Activated CD4-positive, alpha-beta T cell treated with anti-CD3 and anti-CD28 coated beads, Interleukin-2, amount 10 ng/mL, durations not matched to agents 24 days and 14 days (primary cell): Measurements from ENCODE around the gene RIN2. TPM values are rescaled to one million over a fixed set of nuclear protein-coding genes. Genes with fewer than 3 reads are reported as not detected.

Experiments used
- DNase-seq: peaks from one replicate; pipeline ENCODE4 v3.0.0; 2022
- H3K27ac Mint-ChIP-seq: one replicate; pipeline ENCODE4 v1.8.0; 2022; ENCODE audit warnings: mild to moderate bottlenecking, mixed read lengths
- H3K27me3 Mint-ChIP-seq: one replicate; pipeline ENCODE4 v1.8.0; 2022; ENCODE audit warnings: mixed read lengths
- H3K36me3 Mint-ChIP-seq: one replicate; pipeline ENCODE4 v1.8.0; 2022; ENCODE audit warnings: low read depth, mild to moderate bottlenecking, mixed read lengths
- H3K4me1 Mint-ChIP-seq: one replicate; pipeline ENCODE4 v1.8.0; 2021; ENCODE audit warnings: mixed read lengths
- H3K4me3 Mint-ChIP-seq: one replicate; pipeline ENCODE4 v1.8.0; 2022; ENCODE audit warnings: mild to moderate bottlenecking, moderate library complexity, mixed read lengths
- H3K9me3 Mint-ChIP-seq: one replicate; pipeline ENCODE4 v1.8.0; 2021; ENCODE audit warnings: mixed read lengths
- intact Hi-C: fragments of 100-400 bp; cut with micrococcal nuclease; formaldehyde crosslinking; loops from one replicate; pipeline ENCODE4 v1.15.1; 2023
- total RNA-seq: library from RNA; stranded (reverse); gene quantifications from 2 replicates; pipeline ENCODE4 v1.2.3, GENCODE V29; 2022

Gene RIN2
- total RNA-seq, 1 donor from 2014 or later = not detected

GRCh38 chr20:19725373-19725772 is 32.7 kb upstream of the RIN2 start:
- no peak for DNase-seq
- intact Hi-C loops = no loop called here
- Mint-ChIP-seq H3K9me3 (no peaks in the 10 kb centered on the region), H3K27me3 (no peaks in the 10 kb centered on the region), H3K4me3 (no peak overlapping the region), H3K36me3 (no peaks in the 10 kb centered on the region), H3K27ac (no peak overlapping the region), H3K4me1 (no peaks in the 10 kb centered on the region)

GRCh38 chr20:19725814-19726525 is 32.1 kb upstream of the RIN2 start:
- no peak overlapping the region for H3K4me3 Mint-ChIP-seq
- H3K9me3 Mint-ChIP-seq = no peaks in the 10 kb centered on the region
- no peak for DNase-seq
- intact Hi-C loops = no loop called here
- no peaks in the 10 kb centered on the region for H3K4me1 Mint-ChIP-seq
- no peaks in the 10 kb centered on the region for H3K27me3 Mint-ChIP-seq
- H3K27ac Mint-ChIP-seq = no peak overlapping the region
- H3K36me3 Mint-ChIP-seq = no peaks in the 10 kb centered on the region

- no peak overlapping the region for H3K27ac Mint-ChIP-seq
- intact Hi-C loops = no loop called here
Measured at GRCh38 chr20:19727251-19727847, 30.7 kb upstream of the RIN2 start.

GRCh38 chr20:19729672-19730071 is 28.4 kb upstream of the RIN2 start:
- H3K4me1 Mint-ChIP-seq = no peaks in the 10 kb centered on the region
- intact Hi-C loops = no loop called here
- no peak for DNase-seq
- no peaks in the 10 kb centered on the region for H3K27me3 Mint-ChIP-seq
- no peak overlapping the region for H3K4me3 Mint-ChIP-seq
- H3K9me3 Mint-ChIP-seq = no peaks in the 10 kb centered on the region
- H3K27ac Mint-ChIP-seq = no peak overlapping the region
- no peaks in the 10 kb centered on the region for H3K36me3 Mint-ChIP-seq

More at GRCh38 chr20:19727251-19727847, 30.7 kb upstream of the RIN2 start:
- DNase-seq = no peak
- no peaks in the 10 kb centered on the region for H3K36me3 Mint-ChIP-seq
- no peaks in the 10 kb centered on the region for H3K27me3 Mint-ChIP-seq
- H3K9me3 Mint-ChIP-seq = no peaks in the 10 kb centered on the region
- no peak overlapping the region for H3K4me3 Mint-ChIP-seq
- H3K4me1 Mint-ChIP-seq = no peaks in the 10 kb centered on the region

- Mint-ChIP-seq H3K36me3 (no peaks in the 10 kb centered on the region), H3K4me3 (no peak overlapping the region), H3K9me3 (no peaks in the 10 kb centered on the region), H3K27me3 (no peaks in the 10 kb centered on the region), H3K27ac (no peak overlapping the region), H3K4me1 (no peaks in the 10 kb centered on the region)
- intact Hi-C loops = no loop called here
- DNase-seq = no peak
Measured at GRCh38 chr20:19730706-19731105, 27.4 kb upstream of the RIN2 start.

- Mint-ChIP-seq H3K9me3 (no peaks in the 10 kb centered on the region), H3K4me3 (no peak overlapping the region), H3K4me1 (no peaks in the 10 kb centered on the region), H3K27ac (no peak overlapping the region), H3K27me3 (no peaks in the 10 kb centered on the region), H3K36me3 (no peaks in the 10 kb centered on the region)
- intact Hi-C loops = no loop called here
- DNase-seq = no peak
Measured at GRCh38 chr20:19734811-19735210, 23.2 kb upstream of the RIN2 start.

- intact Hi-C loops = no loop called here
- H3K4me3 Mint-ChIP-seq = no peak overlapping the region
- no peaks in the 10 kb centered on the region for H3K4me1 Mint-ChIP-seq
- H3K9me3 Mint-ChIP-seq = no peaks in the 10 kb centered on the region
- DNase-seq = no peak
- H3K36me3 Mint-ChIP-seq = no peaks in the 10 kb centered on the region
- H3K27ac Mint-ChIP-seq = no peak overlapping the region
- H3K27me3 Mint-ChIP-seq = no peaks in the 10 kb centered on the region
Measured at GRCh38 chr20:19735446-19735845, 22.6 kb upstream of the RIN2 start.

GRCh38 chr20:19737025-19737424 is 21.0 kb upstream of the RIN2 start:
- no peak overlapping the region for H3K4me3 Mint-ChIP-seq
- intact Hi-C loops = no loop called here
- H3K9me3 Mint-ChIP-seq = no peaks in the 10 kb centered on the region
- no peak for DNase-seq
- no peaks in the 10 kb centered on the region for H3K4me1 Mint-ChIP-seq
- no peaks in the 10 kb centered on the region for H3K27me3 Mint-ChIP-seq
- H3K36me3 Mint-ChIP-seq = no peaks in the 10 kb centered on the region
- no peak overlapping the region for H3K27ac Mint-ChIP-seq

- Mint-ChIP-seq H3K36me3 (no peaks in the 10 kb centered on the region), H3K4me3 (no peak overlapping the region), H3K9me3 (no peaks in the 10 kb centered on the region), H3K27me3 (no peaks in the 10 kb centered on the region), H3K27ac (no peak overlapping the region), H3K4me1 (no peaks in the 10 kb centered on the region)
- DNase-seq = no peak
- intact Hi-C loops = no loop called here
Measured at GRCh38 chr20:19738951-19739350, 19.1 kb upstream of the RIN2 start.

- H3K36me3 Mint-ChIP-seq = no peaks in the 10 kb centered on the region
- no peaks in the 10 kb centered on the region for H3K4me1 Mint-ChIP-seq
- H3K27me3 Mint-ChIP-seq = no peaks in the 10 kb centered on the region
- H3K4me3 Mint-ChIP-seq = no peak overlapping the region
- no peak for DNase-seq
- no peaks in the 10 kb centered on the region for H3K9me3 Mint-ChIP-seq
- no peak overlapping the region for H3K27ac Mint-ChIP-seq
- intact Hi-C loops = no loop called here
Measured at GRCh38 chr20:19739351-19739750, 18.7 kb upstream of the RIN2 start.

GRCh38 chr20:19740512-19740911 is 17.5 kb upstream of the RIN2 start:
- Mint-ChIP-seq H3K4me1 (no peaks in the 10 kb centered on the region), H3K27ac (no peak overlapping the region), H3K36me3 (no peaks in the 10 kb centered on the region), H3K27me3 (no peaks in the 10 kb centered on the region), H3K9me3 (no peaks in the 10 kb centered on the region), H3K4me3 (no peak overlapping the region)
- intact Hi-C loops = no loop called here
- DNase-seq = no peak

- no peak overlapping the region for H3K27ac Mint-ChIP-seq
- H3K27me3 Mint-ChIP-seq = no peaks in the 10 kb centered on the region
- intact Hi-C loops = no loop called here
- H3K4me1 Mint-ChIP-seq = no peaks in the 10 kb centered on the region
- no peak overlapping the region for H3K4me3 Mint-ChIP-seq
- no peaks in the 10 kb centered on the region for H3K36me3 Mint-ChIP-seq
- no peaks in the 10 kb centered on the region for H3K9me3 Mint-ChIP-seq
- DNase-seq = no peak
Measured at GRCh38 chr20:19741924-19742323, 16.1 kb upstream of the RIN2 start.

- no peaks in the 10 kb centered on the region for H3K4me1 Mint-ChIP-seq
- intact Hi-C loops = no loop called here
- no peak overlapping the region for H3K27ac Mint-ChIP-seq
- H3K27me3 Mint-ChIP-seq = no peaks in the 10 kb centered on the region
- no peak for DNase-seq
- no peak overlapping the region for H3K4me3 Mint-ChIP-seq
- H3K9me3 Mint-ChIP-seq = no peaks in the 10 kb centered on the region
- H3K36me3 Mint-ChIP-seq = no peaks in the 10 kb centered on the region
Measured at GRCh38 chr20:19742974-19743639, 15.0 kb upstream of the RIN2 start.

- no peaks in the 10 kb centered on the region for H3K4me1 Mint-ChIP-seq
- no peak overlapping the region for H3K27ac Mint-ChIP-seq
- no peak overlapping the region for H3K4me3 Mint-ChIP-seq
- H3K27me3 Mint-ChIP-seq = no peaks in the 10 kb centered on the region
- no peak for DNase-seq
- intact Hi-C loops = no loop called here
- no peaks in the 10 kb centered on the region for H3K36me3 Mint-ChIP-seq
- no peaks in the 10 kb centered on the region for H3K9me3 Mint-ChIP-seq
Measured at GRCh38 chr20:19743640-19743995, 14.4 kb upstream of the RIN2 start.
